GM18505 (cell line): ENCODE measurements around the gene YY1.
"Not testable (repeated sequence)": the region's sequence is repeated elsewhere in the genome, so short reads cannot be mapped to it uniquely, and the experiment has no call there.

ENCODE experiments used
- ATAC-seq: cut with Tn5 transposase; IDR thresholded peaks from one replicate; pipeline ENCODE4 v1.9.1; 2021; ENCODE audit not compliant: unreplicated experiment
- POLR2A ChIP-seq: IDR thresholded peaks from 4 replicates; pipeline ENCODE4 v1.6.1; 2011; ENCODE audit warnings: borderline replicate concordance; ENCODE audit not compliant: insufficient read depth, insufficient read length; ENCODE audit errors: extremely low read depth

Gene YY1

GRCh38 chr14:100203962-100204834, 34.7 kb upstream of the YY1 start:
- no peak for TF ChIP-seq POLR2A
- ATAC-seq = no peak

DNA sequence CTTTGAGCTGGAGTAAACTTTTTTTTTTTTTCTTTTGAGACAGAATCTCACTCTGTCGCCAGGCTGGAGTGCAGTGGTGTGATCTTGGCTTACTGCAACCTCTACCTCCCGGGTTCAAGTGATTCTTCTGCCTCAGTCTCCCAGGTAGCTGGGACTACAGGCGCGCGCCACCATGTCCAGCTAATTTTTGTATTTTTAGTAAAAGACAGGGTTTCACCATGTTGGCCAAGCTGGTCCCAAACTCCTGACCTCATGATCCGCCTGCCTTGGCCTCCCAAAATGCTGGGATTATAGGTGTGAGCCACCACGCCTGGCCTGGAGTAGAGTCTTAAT, 34.1 kb upstream of the YY1 start:
- ATAC-seq = not testable (repeated sequence)

DNA sequence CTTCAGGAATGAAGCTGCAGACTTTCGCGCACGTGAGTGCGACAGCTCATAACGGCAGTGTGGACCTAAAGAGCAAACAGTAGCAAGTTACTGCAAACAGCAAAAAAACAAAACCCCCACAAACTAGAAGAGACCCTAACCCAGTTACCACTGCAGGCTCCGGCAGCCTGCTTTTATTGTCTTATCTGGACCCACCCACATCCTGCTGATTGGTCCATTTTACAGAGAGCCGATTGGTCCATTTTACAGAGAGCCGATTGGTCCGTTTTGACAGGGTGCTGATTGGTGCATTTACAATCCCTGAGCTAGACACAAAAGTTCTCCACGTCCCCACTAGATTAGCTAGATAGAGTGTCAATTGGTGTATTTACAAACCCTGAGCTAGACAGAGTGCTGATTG, 31.4 kb upstream of the YY1 start:
- ATAC-seq = not testable (repeated sequence)

DNA sequence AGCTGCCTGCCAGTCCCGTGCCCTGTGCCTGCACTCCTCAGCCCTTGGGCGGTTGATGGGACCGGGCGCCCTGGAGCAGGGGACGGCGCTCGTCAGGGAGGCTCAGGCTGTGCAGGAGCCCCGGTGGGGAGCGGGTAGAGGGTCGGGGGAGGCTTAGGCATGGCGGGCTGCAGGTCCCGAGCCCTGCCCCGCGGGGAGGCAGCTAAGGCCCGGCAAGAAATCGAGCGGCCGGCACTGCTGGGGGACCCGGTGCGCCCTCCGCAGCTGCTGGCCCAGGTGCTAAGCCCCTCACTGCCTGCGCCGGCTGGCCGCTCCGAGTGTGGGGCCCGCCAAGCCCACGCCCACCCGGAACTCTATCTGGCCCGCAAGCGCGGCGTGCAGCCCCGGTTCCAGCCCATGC, 30.8 kb upstream of the YY1 start:
- not testable (repeated sequence) for ATAC-seq

DNA sequence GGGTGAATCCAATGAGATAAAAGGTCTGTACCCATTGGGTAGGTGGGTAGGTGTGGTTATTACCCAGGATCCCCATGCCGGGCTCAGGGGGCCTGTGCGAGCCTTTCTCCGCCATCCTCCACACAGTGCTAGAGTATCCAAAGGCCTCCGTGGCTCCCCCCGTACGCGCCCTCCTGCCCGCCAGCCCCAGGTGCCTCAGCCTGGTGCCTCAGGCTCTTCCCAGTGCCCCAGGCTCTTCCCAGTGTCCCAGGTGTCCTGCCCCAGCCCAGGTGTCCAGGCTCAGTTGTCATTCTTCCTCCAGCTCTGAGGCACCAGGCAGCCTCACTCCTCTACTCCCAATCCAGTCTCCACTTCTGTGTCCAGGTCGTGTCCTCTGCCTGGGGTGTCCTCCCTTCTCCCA, 27.6 kb upstream of the YY1 start:
- ATAC-seq = no peak
- TF ChIP-seq POLR2A = no peak

GRCh38 chr14:100211893-100212292, 27.1 kb upstream of the YY1 start:
- TF ChIP-seq POLR2A = no peak
- no peak for ATAC-seq

GRCh38 chr14:100212476-100213333, 26.2 kb upstream of the YY1 start:
- ATAC-seq = no peak
- no peak for TF ChIP-seq POLR2A

DNA sequence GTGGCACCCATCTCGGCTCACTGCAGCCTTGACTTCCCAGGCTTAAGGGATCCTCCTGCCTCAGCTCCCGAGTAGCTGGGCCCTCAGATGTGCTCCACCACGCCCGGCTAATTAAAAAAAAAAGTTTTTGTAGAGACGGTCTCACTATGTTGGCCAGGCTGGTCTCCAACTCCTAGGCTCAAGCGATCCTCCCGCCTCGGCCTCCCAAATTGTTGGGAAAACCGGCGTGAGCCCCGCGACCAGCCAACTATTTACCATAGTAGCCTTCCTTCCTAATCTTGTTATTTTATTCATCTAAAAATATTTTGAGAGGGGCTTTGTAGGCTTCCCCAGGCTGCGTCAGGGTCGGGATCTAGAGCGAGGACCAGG, 25.4 kb upstream of the YY1 start:
- no peak for ATAC-seq
- TF ChIP-seq POLR2A = no peak

DNA sequence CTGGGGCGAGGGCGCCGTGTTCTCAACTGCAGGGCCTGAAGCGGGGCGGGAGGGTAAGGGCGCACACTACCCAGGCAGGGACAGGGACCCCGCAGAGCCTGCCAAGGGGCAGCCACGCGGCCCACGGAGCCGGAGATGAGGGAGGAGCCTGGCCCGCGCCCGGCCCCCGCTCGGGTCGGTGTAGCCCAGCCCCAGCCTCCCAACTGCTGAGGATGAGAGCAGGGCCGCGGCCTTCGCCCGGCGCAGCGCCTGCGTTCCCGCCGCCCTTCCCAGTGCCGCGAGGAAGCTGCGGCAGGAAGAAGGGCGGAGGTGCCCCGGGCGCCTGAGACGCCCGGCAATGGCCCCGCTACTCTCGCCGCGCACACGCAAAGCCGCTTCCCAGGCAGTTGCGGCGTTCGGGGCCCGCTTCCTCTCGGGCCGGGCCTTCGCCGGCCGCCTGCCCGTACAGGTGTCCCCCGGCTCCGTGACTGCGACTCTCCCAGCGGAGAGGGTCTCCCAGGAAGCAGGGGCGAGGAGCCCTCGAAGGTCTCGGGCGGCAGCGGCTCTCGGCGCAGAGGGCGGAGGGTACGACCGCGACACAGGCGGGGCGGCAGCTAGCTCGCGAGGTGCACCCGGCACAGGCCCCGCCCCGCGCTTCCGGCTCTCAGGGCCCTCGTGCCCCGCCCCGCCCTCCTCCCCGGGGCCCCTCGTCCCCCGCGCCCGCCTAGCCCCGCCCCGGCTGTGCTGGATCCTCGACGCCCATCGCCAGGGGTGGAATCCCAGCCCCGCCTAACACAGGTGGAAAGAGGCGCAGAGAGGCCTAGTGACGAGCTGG, 24.8 kb upstream of the YY1 start:
- peak; percentile 91 for TF ChIP-seq POLR2A
- ATAC-seq = peak; percentile 93

- no peak for ATAC-seq
Measured at GRCh38 chr14:100214770-100215083, 24.2 kb upstream of the YY1 start.

DNA sequence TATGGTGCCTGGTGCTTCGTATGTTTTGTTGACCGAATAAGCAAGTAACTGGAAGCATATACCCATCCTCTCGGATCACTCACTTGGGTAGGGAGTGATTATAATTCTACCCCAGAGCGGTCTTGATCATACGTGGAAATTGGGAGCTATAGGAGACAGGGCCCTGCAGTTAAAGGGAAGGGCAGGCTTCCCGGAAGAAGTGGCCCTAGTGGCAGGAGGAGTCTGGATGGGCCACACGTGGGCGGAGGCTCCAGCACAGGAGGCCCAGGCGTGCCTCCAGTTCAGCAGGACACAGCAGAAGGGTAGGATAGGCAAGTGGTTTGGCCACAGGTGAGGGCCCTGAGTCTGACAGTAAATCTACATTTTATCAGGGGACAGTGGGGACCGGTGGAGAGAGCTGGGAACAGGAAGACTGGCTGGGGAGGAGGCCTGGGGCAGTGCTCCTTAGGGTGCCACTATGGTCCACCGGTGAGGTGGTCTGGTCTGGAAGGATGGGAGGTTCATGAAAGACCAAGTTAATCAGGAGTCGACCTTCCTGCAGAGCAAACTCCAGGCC, 23.5 kb upstream of the YY1 start:
- TF ChIP-seq POLR2A = no peak
- ATAC-seq = no peak

More at GRCh38 chr14:100214770-100215083, 24.2 kb upstream of the YY1 start:
- TF ChIP-seq POLR2A = no peak

GRCh38 chr14:100219126-100219785, 19.7 kb upstream of the YY1 start:
- TF ChIP-seq POLR2A = no peak
- no peak for ATAC-seq

GRCh38 chr14:100221533-100222223, 17.3 kb upstream of the YY1 start:
- peak; percentile 54 for TF ChIP-seq POLR2A
- ATAC-seq = peak; percentile 83
